Glutamatergic neuron (in vitro differentiated cells): ENCODE data around the gene SPOCK1. TPM values are rescaled to one million over a fixed set of nuclear protein-coding genes. Genes with fewer than 3 reads are reported as not detected.

Experiments used
- DNase-seq: peaks from one replicate; pipeline ENCODE4 v3.0.0; 2022
- H3K27ac Mint-ChIP-seq: one replicate; pipeline ENCODE4 v1.8.0; 2020; ENCODE audit warnings: mild to moderate bottlenecking, mixed read lengths, inconsistent platforms; ENCODE audit not compliant: unreplicated experiment
- H3K27me3 Mint-ChIP-seq: one replicate; pipeline ENCODE4 v1.8.0; 2020; ENCODE audit warnings: mild to moderate bottlenecking, moderate library complexity, mixed read lengths, inconsistent platforms; ENCODE audit not compliant: unreplicated experiment
- H3K36me3 Mint-ChIP-seq: one replicate; pipeline ENCODE4 v1.8.0; 2020; ENCODE audit warnings: mild to moderate bottlenecking, mixed read lengths, inconsistent platforms; ENCODE audit not compliant: unreplicated experiment
- H3K4me1 Mint-ChIP-seq: one replicate; pipeline ENCODE4 v1.8.0; 2020; ENCODE audit warnings: mild to moderate bottlenecking, low read depth, mixed read lengths, inconsistent platforms; ENCODE audit not compliant: unreplicated experiment
- H3K4me3 Mint-ChIP-seq: one replicate; pipeline ENCODE4 v1.8.0; 2020; ENCODE audit warnings: mild to moderate bottlenecking, mixed read lengths, inconsistent platforms; ENCODE audit not compliant: unreplicated experiment
- H3K9me3 Mint-ChIP-seq: one replicate; pipeline ENCODE4 v1.8.0; 2020; ENCODE audit warnings: mild to moderate bottlenecking, moderate library complexity, mixed read lengths, inconsistent platforms; ENCODE audit not compliant: unreplicated experiment
- CTCF ChIP-seq: fragments of 200-600 bp; sonication (generic); IDR thresholded peaks from one replicate; pipeline ENCODE4 v1.5.0; 2021; ENCODE audit not compliant: partially characterized antibody, unreplicated experiment
- total RNA-seq: library from RNA; stranded (reverse); fragmentation: NEBNext Ultra II Directional; extraction: Animal tissue kit (Norgen Biotek cat#: 25700); gene quantifications from one replicate; pipeline ENCODE4 v1.2.1, GENCODE V29; 2021; ENCODE audit not compliant: unreplicated experiment

SPOCK1 gene
- total RNA-seq, 1 donor from 2014 or later: 25.4 TPM

GRCh38 chr5:137412136-137412535, 87.0 kb downstream of the SPOCK1 start:
- TF ChIP-seq CTCF: no peak
- Mint-ChIP-seq H3K4me3 (no peak overlapping the region), H3K4me1 (peaks cover 6% of the 10 kb centered on the region), H3K27ac (no peak overlapping the region), H3K36me3 (no peaks in the 10 kb centered on the region), H3K27me3 (peaks cover 3% of the 10 kb centered on the region), H3K9me3 (peaks cover 3% of the 10 kb centered on the region)
- DNase-seq: no peak

- Mint-ChIP-seq H3K27ac (no peak overlapping the region), H3K27me3 (peaks cover 5% of the 10 kb centered on the region), H3K36me3 (no peaks in the 10 kb centered on the region), H3K4me1 (peaks cover 7% of the 10 kb centered on the region), H3K4me3 (no peak overlapping the region), H3K9me3 (no peaks in the 10 kb centered on the region)
- TF ChIP-seq CTCF: no peak
- DNase-seq: no peak
Observed at GRCh38 chr5:137410234-137411010, 88.7 kb downstream of the SPOCK1 start.

GRCh38 chr5:137409736-137410135, 89.4 kb downstream of the SPOCK1 start:
- H3K36me3 Mint-ChIP-seq: no peaks in the 10 kb centered on the region
- H3K27ac Mint-ChIP-seq: no peak overlapping the region
- no peak for TF ChIP-seq CTCF
- no peaks in the 10 kb centered on the region for H3K9me3 Mint-ChIP-seq
- H3K4me1 Mint-ChIP-seq: peaks cover 7% of the 10 kb centered on the region
- H3K4me3 Mint-ChIP-seq: no peak overlapping the region
- no peak for DNase-seq
- H3K27me3 Mint-ChIP-seq: peaks cover 5% of the 10 kb centered on the region

- DNase-seq: no peak
- Mint-ChIP-seq H3K36me3 (no peaks in the 10 kb centered on the region), H3K4me3 (no peak overlapping the region), H3K27me3 (peaks cover 5% of the 10 kb centered on the region), H3K27ac (no peak overlapping the region), H3K9me3 (peaks cover 1% of the 10 kb centered on the region), H3K4me1 (peaks cover 13% of the 10 kb centered on the region)
- no peak for TF ChIP-seq CTCF
Observed at GRCh38 chr5:137407090-137407489, 92.0 kb downstream of the SPOCK1 start.

GRCh38 chr5:137405393-137405792, 93.7 kb downstream of the SPOCK1 start:
- no peak for DNase-seq
- Mint-ChIP-seq H3K9me3 (peaks cover 1% of the 10 kb centered on the region), H3K27ac (no peak overlapping the region), H3K4me3 (no peak overlapping the region), H3K27me3 (peaks cover 5% of the 10 kb centered on the region), H3K36me3 (no peaks in the 10 kb centered on the region), H3K4me1 (peaks cover 13% of the 10 kb centered on the region)
- TF ChIP-seq CTCF: no peak
